KMS-11 (cell line): Measurements from ENCODE around the gene TMEM236.

Source experiments
- H2AFZ ChIP-seq: fragments of 200-600 bp; sonication (generic); 2 replicates; pipeline ENCODE4 v1.6.1; 2016; ENCODE audit warnings: antibody characterized with exemption, mixed run types, low read depth
- H3K27ac ChIP-seq: fragments of 200-600 bp; sonication (generic); 2 replicates; pipeline ENCODE4 v1.6.1; 2016; ENCODE audit warnings: mild to moderate bottlenecking, mixed run types
- H3K27me3 ChIP-seq: fragments of 200-600 bp; sonication (generic); 2 replicates; pipeline ENCODE4 v1.6.1; 2017; ENCODE audit warnings: mild to moderate bottlenecking, low read depth, mixed run types, moderate library complexity; ENCODE audit not compliant: insufficient read depth
- H3K36me3 ChIP-seq: fragments of 200-600 bp; sonication (generic); 2 replicates; pipeline ENCODE4 v1.6.1; 2017; ENCODE audit warnings: mild to moderate bottlenecking, mixed run types; ENCODE audit not compliant: insufficient read depth
- H3K4me1 ChIP-seq: fragments of 200-600 bp; sonication (generic); 2 replicates; pipeline ENCODE4 v1.6.1; 2016; ENCODE audit warnings: mild to moderate bottlenecking, low read depth, mixed run types; ENCODE audit not compliant: poor library complexity, severe bottlenecking
- H3K4me2 ChIP-seq: fragments of 200-600 bp; sonication (generic); 2 replicates; pipeline ENCODE4 v1.7.0; 2016; ENCODE audit warnings: mild to moderate bottlenecking, mixed run types
- H3K4me3 ChIP-seq: fragments of 200-600 bp; sonication (generic); IDR thresholded peaks from 2 replicates; pipeline ENCODE4 v1.6.1; 2017; ENCODE audit warnings: low read depth, low read length, mixed read lengths; ENCODE audit not compliant: insufficient read depth
- H3K79me2 ChIP-seq: fragments of 200-600 bp; sonication (generic); 2 replicates; pipeline ENCODE4 v1.6.1; 2016; ENCODE audit warnings: low read depth, mixed run types; ENCODE audit not compliant: insufficient read depth
- H3K9ac ChIP-seq: fragments of 200-600 bp; sonication (generic); 2 replicates; pipeline ENCODE4 v1.6.1; 2016; ENCODE audit warnings: mild to moderate bottlenecking, mixed run types
- H4K20me1 ChIP-seq: fragments of 200-600 bp; sonication (generic); 2 replicates; pipeline ENCODE4 v1.6.1; 2016; ENCODE audit warnings: mild to moderate bottlenecking, mixed run types; ENCODE audit not compliant: insufficient read depth
- TF ChIP-seq, protein P1 (sequence below): fragments of 200-600 bp; sonication (generic); conservative IDR thresholded peaks from 2 replicates; pipeline ENCODE4 v1.6.1; 2017; ENCODE audit warnings: low read depth, mild to moderate bottlenecking, antibody characterized with exemption, low read length, moderate library complexity, mixed read lengths

TMEM236 gene

DNA sequence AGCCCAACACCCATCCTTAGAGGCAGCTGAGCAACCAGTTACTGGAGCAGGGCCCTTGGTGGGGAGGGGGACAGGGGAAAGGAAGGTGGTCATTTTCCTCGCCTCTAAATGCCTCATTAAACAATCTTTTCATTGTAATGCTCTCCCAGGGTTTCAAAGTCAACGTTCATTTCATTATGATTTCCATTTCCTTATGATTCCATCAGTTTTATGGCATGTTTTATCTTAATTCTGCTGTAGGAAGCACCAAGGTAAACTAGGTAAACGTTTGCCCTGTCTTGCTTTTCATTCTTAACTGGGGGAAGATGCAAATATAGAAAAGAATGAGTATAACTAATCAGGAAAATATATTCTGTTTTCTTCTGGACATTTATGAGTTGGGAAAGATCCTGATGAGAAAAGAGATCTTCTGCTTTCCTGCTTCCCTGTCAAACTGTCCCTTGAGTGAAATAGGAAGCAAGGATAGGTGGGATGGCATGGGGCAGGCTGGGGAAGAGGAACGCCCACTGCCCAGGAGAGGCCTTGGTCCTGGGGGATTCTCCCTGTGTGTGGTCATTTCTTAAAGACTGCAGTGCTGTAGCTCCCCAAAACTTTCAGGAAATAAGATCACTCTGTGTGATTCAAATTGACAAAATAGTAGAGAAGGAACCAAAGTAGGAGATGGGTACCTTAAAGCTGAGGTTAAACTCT, 20.5 kb upstream of the TMEM236 start:
- H2AFZ ChIP-seq: no peak overlapping the region
- no peaks in the 10 kb centered on the region for H3K4me1 ChIP-seq
- TF ChIP-seq, protein P1, sequence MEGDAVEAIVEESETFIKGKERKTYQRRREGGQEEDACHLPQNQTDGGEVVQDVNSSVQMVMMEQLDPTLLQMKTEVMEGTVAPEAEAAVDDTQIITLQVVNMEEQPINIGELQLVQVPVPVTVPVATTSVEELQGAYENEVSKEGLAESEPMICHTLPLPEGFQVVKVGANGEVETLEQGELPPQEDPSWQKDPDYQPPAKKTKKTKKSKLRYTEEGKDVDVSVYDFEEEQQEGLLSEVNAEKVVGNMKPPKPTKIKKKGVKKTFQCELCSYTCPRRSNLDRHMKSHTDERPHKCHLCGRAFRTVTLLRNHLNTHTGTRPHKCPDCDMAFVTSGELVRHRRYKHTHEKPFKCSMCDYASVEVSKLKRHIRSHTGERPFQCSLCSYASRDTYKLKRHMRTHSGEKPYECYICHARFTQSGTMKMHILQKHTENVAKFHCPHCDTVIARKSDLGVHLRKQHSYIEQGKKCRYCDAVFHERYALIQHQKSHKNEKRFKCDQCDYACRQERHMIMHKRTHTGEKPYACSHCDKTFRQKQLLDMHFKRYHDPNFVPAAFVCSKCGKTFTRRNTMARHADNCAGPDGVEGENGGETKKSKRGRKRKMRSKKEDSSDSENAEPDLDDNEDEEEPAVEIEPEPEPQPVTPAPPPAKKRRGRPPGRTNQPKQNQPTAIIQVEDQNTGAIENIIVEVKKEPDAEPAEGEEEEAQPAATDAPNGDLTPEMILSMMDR: no peak
- no peaks in the 10 kb centered on the region for H3K79me2 ChIP-seq
- no peaks in the 10 kb centered on the region for H3K36me3 ChIP-seq
- H3K27ac ChIP-seq: no peak overlapping the region
- H3K9ac ChIP-seq: no peak overlapping the region
- no peaks in the 10 kb centered on the region for H4K20me1 ChIP-seq
- no peak overlapping the region for H3K4me2 ChIP-seq
- no peaks in the 10 kb centered on the region for H3K27me3 ChIP-seq
- no peak overlapping the region for H3K4me3 ChIP-seq

DNA sequence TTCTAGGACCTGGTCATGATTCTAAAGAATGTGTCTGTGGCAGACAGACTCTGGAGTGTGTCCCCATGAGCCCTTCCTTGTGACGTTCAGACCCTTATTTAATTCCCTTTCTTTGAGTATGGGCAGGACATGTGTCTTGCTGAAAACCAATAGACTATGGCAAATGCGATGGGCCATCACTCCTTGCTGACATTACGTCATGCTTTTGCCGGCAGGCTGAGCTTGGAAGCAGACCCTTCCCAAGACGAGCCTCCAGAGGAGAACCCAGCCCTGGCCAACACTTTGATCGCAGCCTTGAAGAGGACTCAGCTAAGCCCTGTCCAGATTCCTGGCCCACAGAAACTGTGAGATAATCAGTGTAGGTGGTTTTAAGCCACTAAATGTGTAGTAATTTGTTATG, 18.4 kb upstream of the TMEM236 start:
- no peak overlapping the region for H3K4me3 ChIP-seq
- H3K4me2 ChIP-seq: no peak overlapping the region
- H3K36me3 ChIP-seq: no peaks in the 10 kb centered on the region
- H3K27ac ChIP-seq: no peak overlapping the region
- H2AFZ ChIP-seq: no peak overlapping the region
- TF ChIP-seq, protein P1: no peak
- H4K20me1 ChIP-seq: no peaks in the 10 kb centered on the region
- H3K27me3 ChIP-seq: no peaks in the 10 kb centered on the region
- no peaks in the 10 kb centered on the region for H3K4me1 ChIP-seq
- no peaks in the 10 kb centered on the region for H3K79me2 ChIP-seq
- no peak overlapping the region for H3K9ac ChIP-seq

DNA sequence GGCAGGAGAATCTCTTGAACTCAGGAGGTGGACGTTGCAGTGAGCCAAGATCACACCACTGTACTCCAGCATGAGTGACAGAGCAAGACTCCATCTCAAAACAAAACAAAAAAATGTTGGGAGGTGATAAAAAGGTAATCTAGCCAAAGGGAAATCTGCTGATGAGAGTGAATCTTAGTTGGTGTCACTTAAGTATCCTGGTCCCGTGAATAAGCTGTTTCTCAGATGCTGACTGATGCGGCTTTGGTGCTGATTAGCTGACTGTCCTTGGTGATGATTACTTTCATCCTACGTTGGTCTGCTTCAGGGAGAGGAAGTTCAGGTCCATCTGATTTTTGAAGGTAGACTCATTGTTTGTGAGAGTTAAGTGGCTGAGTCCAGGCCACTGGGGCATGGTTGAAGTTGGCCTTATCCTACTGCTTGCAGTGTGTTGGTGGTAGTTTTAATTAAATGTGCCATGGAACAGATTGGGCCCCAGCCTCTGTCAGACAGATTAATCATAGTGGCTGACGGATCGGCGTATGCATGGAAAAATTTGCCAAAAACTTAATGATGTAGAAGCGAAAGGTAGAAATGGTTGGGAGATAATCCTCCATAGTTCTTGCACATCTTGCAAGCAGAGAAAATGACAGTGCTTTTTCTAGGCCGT, 17.4 kb upstream of the TMEM236 start:
- TF ChIP-seq, protein P1: no peak
- Histone ChIP-seq H3K79me2 (no peaks in the 10 kb centered on the region), H4K20me1 (no peaks in the 10 kb centered on the region), H3K4me2 (no peak overlapping the region), H2AFZ (no peak overlapping the region), H3K27me3 (no peaks in the 10 kb centered on the region), H3K36me3 (no peaks in the 10 kb centered on the region), H3K4me1 (no peaks in the 10 kb centered on the region), H3K4me3 (no peak overlapping the region), H3K9ac (no peak overlapping the region), H3K27ac (no peak overlapping the region)

DNA sequence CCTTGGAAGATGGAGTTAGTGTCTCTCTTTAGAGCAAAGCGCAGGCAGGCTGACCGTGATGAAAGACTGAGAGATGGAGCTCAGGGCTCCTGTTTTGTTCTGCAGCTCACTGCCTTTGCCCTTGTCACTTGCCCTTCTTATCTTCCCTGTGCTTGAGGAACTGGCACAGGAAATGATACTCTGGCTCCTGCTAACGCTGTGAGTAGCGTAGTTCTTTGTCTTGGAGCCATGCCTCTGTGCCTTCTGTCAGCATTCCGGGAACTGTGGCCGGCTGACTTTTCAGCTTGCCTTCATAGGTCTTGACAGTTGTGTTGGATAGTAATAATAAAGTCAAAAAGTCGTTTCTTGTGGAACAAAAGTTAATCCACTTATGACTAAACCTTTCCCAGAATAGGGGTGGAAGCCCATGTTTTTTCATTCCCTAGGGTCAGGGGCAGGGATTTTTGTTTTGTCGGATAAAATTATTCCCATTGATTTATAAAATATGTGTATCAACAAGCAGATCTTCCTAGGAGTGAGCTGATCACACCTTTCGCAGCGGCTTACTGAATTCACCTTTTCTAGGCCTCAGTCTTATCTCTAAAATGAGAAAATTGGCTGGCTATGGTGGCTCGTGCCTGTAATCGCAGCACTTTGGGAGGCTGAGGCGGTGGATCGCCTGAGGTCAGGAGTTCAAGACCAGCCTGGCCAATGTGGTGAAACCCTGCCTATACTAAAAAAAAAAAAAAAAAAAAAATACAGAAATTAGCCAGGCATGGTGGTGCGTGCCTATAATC, 16.6 kb upstream of the TMEM236 start:
- Histone ChIP-seq H3K4me2 (no peak overlapping the region), H2AFZ (no peak overlapping the region), H3K9ac (no peak overlapping the region), H4K20me1 (no peaks in the 10 kb centered on the region), H3K36me3 (no peaks in the 10 kb centered on the region), H3K27ac (no peak overlapping the region), H3K4me3 (no peak overlapping the region), H3K79me2 (no peaks in the 10 kb centered on the region), H3K4me1 (peaks cover under 1% of the 10 kb centered on the region), H3K27me3 (no peaks in the 10 kb centered on the region)
- TF ChIP-seq, protein P1: no peak
